NCI-H2107 treated with DMSO at 0.1 percent for 48 hours (cell line): Measurements from ENCODE around the gene WDFY3.

ENCODE experiments used
- DNase-seq: peaks from one replicate; lab custom pipeline; 2025; ENCODE audit not compliant: unreplicated experiment; lab: John Stamatoyannopoulos, UW

The WDFY3 gene, protein sequence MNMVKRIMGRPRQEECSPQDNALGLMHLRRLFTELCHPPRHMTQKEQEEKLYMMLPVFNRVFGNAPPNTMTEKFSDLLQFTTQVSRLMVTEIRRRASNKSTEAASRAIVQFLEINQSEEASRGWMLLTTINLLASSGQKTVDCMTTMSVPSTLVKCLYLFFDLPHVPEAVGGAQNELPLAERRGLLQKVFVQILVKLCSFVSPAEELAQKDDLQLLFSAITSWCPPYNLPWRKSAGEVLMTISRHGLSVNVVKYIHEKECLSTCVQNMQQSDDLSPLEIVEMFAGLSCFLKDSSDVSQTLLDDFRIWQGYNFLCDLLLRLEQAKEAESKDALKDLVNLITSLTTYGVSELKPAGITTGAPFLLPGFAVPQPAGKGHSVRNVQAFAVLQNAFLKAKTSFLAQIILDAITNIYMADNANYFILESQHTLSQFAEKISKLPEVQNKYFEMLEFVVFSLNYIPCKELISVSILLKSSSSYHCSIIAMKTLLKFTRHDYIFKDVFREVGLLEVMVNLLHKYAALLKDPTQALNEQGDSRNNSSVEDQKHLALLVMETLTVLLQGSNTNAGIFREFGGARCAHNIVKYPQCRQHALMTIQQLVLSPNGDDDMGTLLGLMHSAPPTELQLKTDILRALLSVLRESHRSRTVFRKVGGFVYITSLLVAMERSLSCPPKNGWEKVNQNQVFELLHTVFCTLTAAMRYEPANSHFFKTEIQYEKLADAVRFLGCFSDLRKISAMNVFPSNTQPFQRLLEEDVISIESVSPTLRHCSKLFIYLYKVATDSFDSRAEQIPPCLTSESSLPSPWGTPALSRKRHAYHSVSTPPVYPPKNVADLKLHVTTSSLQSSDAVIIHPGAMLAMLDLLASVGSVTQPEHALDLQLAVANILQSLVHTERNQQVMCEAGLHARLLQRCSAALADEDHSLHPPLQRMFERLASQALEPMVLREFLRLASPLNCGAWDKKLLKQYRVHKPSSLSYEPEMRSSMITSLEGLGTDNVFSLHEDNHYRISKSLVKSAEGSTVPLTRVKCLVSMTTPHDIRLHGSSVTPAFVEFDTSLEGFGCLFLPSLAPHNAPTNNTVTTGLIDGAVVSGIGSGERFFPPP (N-terminal part only)

DNA sequence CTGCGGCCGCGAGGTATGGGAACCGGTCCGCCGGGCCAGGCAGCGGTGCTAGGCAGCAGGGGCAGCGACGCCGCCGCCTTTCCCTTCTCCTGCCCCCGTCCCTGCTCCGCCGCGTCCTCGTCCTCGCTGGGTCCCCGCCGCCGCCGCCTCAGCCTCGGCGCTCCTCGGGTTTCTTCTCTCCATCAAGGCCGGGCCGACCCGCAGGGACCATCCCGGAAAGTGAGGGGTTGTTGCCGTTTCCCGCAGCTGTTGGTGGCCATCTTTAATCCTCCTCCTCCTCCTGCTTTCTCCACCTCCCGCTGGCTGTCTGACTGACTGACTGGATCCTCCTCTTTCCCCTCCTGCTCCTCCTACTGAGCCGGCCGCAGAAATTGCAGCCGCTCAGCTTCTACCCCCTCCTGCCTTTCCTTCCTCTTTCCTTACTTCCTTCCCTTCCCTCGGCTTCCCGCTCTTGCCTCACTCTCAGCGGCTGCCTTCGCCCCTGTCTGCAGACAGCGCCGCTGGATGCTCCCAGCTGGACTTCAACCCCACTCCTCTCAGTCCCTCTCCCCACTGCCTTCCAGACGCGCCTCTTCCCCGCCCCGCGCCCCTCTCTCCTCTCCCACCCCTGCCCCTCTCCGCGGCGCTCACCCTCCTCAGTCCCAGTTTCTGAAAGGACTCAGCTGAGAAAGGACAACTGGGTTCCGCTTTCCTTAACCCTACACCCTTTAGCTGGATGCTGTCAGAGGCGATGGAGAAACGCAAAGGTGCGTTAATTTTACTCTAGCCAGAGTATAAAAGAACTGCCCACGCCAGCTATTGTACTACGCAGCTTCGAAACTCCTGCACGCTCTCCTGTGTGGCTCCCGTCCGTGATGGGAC is at the start of gene WDFY3:
WDFY3 (minus strand) TSS at position 309 of the 861 bp plus-strand sequence. CDS start 106,099 bp downstream, outside the sequence.
- DNase-seq: peak; percentile 51

DNA sequence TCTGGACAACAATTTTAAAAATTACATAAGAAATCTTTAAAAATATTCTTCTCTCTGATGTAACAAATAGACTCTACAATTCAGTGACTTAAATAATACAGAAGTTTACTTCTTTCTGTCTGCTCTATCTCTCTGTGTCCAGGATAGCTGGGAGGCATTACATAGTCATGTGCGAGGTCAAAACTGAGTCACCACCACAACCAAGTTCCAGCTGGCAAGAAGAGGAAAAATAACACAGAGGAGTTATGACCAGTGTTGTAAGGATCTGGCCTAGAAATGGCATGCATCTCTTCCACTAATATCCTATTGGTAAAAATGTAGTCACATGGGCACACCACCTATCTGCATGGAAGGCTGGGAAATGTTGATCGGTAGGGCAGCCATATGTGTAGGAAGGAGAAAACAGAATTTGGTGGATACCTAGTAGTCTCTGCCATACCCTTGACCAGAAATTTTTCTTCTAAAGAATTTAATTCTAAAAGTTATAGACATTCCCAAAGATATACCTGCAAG is 39.4 kb upstream of the WDFY3 start:
- DNase-seq: no peak

DNA sequence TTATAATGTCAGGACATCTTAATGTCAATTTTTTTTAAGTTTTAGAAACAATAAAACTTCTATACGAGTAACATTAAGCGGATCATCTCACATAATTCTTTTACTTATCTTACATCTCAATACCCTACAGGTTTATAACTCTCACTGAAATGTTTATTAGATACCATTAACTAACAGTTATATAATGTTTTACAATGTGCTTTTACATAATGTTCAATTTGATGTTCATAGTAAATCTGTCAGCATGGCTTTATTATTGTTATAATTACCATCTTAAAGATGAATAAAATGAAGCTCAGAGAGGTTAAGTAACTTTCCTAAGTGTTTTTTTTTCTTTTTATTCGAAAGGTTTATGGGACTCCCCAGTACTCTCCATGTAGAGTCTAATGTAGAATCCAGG is 33.9 kb upstream of the WDFY3 start:
- no peak for DNase-seq

DNA sequence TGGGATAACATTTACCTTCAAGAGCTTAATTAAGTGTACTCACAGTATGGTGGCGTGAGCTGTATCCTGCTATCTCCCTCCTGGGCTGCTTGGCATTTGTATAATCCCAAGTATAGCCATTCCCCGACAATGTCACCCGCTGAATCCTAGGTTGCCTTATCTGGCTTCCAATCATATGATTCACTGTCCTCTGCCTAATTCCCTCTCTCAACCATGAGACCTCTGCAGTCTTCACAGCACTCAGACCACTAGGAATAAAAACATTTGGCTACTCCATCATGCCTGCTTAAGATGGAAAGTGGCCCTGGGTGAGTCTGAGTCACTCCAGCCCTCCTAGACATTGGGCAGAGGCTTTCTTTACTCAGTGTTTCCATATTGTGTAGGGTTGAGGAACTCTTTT is 28.9 kb upstream of the WDFY3 start:
- no peak for DNase-seq

DNA sequence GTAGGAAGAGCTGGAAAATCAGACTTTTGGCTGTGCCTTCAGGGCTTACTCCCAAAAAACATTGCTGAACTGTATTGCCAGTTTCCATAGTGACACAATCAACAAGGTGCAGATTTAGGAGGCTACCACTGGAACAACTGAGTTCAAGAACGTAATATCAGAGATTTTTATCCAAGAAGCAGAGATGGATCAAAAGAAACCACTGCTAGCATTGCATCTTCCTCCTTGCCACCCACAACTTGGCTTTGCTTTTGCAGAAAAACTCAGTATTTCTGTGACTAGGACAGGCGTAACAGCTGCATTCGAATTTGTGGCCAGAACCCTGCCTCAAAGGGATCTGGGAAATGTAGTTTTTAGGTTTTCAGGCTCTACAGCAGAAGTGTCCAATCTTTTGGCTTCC is 27.8 kb upstream of the WDFY3 start:
- DNase-seq: no peak

DNA sequence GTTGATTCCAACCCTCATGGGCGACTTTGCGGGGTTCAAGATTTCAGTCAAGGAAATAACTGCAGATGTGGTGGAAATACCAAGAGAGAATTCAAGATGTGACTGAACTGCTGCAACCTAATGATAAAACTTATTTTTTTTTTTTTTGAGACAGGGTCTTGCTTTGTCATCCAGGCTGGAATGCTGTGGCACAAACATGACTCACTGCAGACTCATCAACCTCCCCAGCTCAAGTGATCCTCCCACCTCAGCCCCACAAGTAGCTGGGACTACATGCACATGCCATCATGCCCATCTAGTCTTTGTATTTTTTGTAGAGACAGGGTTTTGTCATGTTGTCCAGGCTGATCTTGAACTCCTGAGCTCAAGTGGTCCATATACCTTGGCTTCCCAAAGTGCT is 19.5 kb upstream of the WDFY3 start:
- no peak for DNase-seq

DNA sequence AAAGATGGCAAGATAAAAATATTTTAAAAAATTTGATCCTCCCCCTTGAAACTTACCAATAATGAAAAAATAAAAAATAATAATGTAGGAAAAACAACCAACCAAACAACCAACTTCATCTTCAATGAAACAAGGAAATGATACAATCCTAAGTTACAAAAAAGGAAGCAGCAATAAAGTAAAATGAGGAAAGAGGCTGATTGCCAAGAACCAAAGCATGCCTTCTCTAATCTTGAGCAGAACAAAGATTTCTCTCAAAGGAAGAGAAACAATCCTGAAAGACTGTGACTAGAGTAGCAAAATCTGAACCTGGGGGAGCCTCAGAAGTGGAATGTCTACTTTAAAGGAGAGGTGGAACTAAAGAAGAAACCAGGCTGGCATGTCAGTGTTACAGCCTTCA is 10.9 kb upstream of the WDFY3 start:
- DNase-seq: no peak

DNA sequence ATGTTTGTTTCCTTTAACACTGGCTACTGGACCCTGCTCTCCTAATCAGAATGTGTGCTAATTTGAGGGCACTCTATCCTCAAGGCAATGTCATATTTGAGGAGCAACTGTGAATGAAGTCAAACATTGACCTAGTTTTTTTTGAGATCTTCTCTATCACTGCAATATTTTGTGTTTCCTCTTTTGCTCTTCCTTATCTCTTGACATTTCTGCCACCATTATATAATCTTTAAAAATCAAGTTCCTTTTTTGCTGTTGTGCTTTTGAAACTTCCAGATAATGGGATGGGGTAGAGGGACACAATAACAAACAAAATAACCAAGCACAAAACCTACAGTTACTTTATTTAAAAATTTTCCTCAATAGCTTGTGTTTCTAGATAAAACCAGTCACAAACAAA is 7.4 kb upstream of the WDFY3 start:
- DNase-seq: no peak

DNA sequence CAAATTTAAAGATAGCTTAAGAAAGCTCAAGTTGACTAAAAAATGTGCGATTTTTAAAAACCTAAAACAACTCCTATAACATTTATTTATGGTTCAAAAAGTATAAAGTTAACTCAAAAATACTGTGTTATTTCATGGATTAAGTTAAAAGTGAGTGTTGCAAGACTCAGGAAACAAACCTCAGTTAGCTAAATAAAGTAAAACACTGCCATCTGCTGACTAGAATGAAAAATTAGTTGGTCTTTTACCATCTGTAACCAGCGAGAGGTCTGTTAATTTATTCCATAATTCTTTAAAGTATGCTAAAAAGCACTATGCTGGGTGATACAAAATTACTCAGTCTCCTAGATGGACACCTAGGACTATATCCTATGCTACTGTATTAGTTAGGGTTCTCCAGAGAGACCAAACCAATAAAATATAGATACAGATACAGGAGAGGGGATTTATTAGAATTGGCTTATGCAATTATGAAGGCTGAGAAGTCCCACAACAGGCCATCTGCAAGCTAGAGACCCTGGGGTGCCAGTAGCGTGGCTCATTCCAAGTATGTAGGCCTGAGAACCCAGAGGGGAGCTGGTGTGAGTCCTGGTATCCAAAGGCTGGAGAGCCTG is 4.9 kb upstream of the WDFY3 start:
- peak; percentile 61 for DNase-seq

DNA sequence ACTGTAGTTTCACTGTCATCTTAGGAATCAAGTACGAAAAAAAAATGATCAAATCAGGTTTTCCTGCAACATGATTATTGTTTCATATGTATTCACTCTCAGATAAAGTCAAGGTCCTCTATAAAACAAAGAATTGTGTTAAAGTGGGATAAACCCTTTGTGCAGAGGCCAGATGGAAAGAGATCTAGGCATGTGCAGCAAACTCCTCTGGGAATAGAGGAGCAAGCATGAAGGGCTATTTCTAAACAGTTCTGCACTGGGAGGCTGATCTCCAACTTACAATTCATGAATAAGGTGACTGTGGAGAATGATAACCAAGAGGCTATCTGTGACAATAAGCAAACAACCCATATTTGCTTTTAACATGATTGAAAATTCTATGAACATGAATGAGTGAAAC is 2.4 kb upstream of the WDFY3 start:
- peak; percentile 22 for DNase-seq

DNA sequence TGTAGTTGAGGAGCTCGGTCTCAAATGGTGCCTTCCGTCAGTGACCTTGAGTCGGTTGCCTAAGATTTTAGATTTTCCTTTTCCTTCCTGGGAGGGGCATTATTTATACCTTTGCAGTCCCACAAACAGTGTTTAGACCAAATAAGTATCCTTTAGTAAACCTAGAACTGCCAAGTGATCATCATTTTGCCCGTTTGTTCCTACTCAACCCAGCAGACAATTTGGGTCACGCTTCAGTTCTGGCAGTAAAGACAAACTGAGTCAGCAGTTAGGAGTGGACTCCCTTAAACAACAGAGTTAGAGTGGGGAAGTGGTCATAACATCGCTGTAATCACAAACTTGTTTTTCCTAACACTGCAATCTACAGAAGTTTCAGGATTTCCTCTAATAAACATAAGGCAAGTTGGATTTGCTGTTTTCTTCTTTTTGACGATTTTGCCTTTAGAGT is 777 bp upstream of the WDFY3 start:
- DNase-seq: no peak

DNA sequence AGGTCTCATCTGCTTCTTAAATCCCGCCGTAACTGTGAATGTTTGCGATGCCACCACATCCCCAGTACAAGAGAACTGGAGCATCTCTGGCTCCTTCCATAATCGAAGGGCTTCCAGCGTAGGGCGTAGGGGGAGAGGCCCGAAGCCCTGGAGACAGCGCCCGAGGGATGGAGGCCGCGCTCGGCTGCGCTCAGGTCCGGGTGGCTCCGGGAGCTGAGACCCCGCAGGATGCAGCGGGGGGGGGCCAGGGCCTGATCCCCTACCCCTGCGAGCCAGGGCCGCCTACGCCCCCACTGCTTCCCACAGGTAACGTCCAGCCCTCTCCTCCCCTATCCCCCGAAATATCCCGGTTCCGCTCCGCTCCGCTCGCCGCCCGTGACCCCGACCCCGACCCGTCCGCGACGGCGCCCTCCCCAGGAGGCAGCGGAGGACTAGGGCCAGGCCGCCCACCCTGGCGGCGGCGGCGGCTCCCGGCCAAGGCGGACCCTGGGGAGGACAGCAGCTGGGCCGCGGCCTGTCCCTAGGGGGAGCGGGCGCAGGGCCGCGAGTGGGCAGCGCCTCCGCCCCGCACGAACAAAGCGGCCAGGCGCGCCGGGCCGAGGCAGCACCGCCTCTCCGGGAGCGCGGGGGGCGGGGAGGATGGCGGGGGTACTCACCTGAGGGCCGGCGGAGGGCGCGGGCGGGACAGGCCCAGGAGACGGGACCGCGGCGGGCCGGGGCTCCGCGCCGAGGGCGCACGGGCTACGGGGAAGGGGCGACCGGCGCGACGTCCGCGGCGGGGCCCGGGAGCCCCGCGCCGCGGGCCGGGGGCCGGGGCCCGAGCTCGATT is 723 bp downstream of the WDFY3 start:
- DNase-seq: no peak

DNA sequence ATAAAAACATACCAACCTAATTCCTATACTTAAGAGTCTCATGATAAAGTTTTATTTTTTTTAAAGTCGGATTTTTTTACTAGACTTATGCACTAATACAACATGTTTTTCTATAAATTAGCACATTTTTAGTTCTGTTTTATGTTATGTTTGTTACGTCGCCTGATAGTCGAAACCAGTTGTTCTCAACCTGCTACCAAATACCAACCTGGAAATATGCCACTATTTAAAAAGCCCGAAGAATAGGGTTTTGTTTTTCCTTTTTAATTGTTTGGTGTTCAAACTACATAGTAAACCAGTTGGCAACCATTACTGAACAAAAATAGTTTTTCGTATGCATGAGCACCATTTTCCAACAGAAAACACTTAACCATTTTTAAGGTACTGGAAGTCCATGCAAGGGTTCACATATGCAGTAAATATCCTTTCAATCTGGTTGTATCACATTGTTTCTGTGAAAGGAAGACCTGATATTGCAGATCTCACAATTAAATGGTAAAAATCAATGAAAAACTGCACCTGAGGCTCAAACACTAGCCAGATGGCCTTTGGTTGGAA is 1.4 kb downstream of the WDFY3 start:
- no peak for DNase-seq

DNA sequence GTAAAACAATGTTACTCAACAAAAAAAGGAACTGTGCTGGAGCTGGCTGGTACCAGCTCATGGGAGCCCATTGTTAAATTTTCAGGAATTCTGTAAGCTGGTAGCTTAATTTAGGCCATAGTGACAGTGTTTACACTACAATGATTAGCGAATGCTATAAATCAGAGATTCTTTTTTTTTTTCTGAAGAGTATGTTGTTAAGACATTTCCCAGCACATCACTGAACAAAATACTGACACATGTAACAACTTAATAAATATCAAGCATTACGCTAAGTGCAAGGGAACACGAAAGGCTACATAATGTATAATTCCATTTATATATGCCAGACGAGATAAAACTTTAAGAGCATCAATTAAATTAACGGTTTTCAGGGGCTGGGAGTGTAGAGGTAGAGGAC is 4.4 kb downstream of the WDFY3 start:
- DNase-seq: no peak

DNA sequence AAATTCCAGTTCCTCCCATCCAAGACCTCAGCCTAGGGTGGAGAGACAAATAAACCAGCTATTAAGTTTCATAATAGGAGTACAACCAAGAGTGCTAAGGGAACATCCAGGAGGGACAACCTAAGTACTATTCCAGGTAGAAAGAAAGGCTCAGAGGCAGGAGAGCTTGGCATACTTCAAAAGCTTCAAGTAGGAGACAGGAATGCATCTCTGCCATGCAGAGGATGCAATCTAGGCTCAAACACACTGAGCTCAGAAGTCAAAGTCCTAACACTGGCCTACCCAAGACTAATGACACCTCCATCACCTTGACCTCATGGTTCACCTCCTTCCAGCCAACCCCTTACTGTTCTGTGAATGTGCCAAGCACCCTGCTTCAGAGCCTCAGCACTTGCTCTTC is 8.1 kb downstream of the WDFY3 start:
- no peak for DNase-seq

DNA sequence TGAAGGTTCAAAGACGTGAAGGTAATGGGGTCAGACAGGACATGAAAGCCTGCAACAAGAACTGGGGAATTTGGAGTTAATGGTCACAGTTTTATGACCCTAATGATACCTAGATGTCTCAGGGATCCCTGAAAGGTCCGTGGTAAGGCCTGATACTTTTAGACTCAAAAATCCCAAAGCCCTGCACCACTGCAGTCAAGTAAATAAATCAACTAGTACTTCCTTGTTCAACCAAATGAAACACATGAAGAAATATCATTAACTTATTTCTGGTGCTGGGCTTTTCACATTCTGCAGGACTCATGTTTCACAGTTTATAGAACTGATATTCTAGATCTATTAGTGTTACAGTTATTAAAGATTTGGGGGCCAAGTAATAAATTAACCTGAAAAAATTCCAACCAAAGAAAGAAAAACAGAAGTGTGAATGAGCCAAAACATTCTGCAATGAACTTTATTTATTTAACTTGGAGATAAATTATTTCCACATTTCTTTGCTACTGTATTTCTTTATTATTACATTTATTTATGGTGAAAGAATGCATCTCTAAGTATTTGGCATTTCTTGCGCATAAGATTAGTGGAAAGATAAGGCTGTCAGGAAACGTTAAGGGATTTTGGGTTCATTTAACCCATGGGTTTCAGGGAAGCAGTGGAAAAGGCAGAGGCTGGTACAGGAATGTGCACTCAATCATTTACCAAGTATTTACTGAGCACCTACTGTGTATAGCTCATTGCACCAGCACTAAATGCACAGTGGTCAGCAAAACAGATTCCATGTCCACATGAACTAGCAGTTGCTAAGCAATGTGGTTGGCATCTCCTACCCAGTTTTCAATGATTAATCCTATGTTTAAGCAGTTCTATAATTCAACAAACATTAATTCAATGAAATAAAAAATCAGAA is 8.7 kb downstream of the WDFY3 start:
- DNase-seq: no peak

DNA sequence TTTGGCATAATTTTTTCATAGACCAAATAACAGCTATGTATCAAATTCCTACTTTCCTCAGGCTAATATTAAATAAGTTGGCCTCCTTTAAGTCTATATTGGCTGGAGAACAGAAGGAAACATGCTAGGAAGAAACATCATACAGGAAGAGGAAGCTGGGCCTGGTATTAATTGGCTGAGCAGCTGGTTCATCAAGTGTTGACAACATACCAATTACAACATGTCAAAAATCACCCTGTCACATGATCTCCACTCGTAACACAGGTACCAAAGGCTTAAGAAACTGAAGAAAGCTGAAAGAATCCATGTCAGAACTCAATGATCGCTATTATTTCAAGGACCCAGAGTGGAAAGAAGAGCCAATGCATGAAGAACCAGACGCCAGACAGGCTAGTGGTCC is 10.5 kb downstream of the WDFY3 start:
- no peak for DNase-seq
